ENCODE data around the gene UBE2O. TPM values are rescaled to one million over a fixed set of nuclear protein-coding genes. Genes with fewer than 3 reads are reported as not detected.

The UBE2O gene
- polyA plus RNA-seq (2011; rRNA removed) (14.2 and 14.5 TPM in 2 replicates), polyA minus RNA-seq (2011; rRNA and poly(A)+ RNA removed) (58.9 and 64.2 TPM in 2 replicates)

DNA sequence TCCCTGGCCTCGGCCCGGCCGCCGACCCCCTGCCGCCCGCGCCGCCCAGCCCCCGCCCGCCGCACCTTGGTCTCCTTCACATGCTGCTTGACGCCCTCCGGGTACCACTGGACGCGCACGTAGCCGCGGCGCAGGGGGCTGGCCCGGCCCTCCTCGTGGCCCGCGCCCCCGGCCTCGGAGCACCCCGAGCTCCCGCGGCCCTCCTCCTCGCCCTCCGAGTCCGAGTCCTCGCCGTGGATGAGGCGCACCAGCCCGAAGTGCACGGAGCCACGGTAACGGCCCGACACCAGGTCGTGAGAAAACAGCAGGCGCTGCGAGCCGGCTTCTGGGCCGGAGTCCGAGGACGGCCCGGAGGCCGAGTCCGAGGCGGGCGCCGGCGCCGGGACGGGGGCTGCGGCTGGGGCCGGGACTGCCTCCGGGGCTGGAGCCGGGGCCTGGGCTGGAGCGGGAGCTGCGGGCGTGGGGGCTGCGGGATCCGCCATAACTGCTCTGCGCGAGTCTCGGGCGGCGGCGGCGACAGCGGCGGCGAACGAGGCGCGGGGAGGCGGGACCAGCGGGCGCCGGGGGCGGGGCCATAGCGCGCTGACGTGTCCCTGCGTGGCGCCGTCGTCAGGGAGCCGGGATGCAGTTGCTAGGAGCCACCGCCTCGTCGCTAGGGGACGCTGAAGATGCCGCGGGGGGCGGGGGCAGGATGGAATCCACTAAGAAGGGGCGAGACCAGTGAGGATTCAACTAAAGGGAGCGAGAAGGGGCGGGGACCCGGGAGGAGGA lies at the start of gene UBE2O:
Gene UBE2O (minus strand): TSS at position 493 of the 771 bp plus-strand sequence. CDS start 11 bp downstream, at position 482.
- H3K9me3 ChIP-seq (ENCODE audit: control insufficient read depth, insufficient read depth, low read length) = no peaks in the 10 kb centered on the region
- POLR2A ChIA-PET = no interaction called here
- DNase-seq (ENCODE audit: low read depth, low spot score) = no peak
- no peak within 1 kb of the TSS for H3K27ac ChIP-seq (ENCODE audit: low read depth, low read length)
- CTCF ChIA-PET = interaction anchor here (0.8 to 1.6 kb wide), 10 partner anchors 10 to 99 kb away, joined by 3 to 7 read pairs (median 3); partner anchors contain the start of gene PRPSAP1
- no peaks in the 10 kb centered on the region for H3K27me3 ChIP-seq (ENCODE audit: control insufficient read depth, insufficient read depth, low read length)
- TF ChIP-seq, protein P1, sequence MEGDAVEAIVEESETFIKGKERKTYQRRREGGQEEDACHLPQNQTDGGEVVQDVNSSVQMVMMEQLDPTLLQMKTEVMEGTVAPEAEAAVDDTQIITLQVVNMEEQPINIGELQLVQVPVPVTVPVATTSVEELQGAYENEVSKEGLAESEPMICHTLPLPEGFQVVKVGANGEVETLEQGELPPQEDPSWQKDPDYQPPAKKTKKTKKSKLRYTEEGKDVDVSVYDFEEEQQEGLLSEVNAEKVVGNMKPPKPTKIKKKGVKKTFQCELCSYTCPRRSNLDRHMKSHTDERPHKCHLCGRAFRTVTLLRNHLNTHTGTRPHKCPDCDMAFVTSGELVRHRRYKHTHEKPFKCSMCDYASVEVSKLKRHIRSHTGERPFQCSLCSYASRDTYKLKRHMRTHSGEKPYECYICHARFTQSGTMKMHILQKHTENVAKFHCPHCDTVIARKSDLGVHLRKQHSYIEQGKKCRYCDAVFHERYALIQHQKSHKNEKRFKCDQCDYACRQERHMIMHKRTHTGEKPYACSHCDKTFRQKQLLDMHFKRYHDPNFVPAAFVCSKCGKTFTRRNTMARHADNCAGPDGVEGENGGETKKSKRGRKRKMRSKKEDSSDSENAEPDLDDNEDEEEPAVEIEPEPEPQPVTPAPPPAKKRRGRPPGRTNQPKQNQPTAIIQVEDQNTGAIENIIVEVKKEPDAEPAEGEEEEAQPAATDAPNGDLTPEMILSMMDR (IDR thresholded peaks at IDR 0.05; ENCODE audit: low read depth, low read length) = peak; percentile 50
- H3K4me3 ChIP-seq (ENCODE audit: low read depth, low read length) = peak within 1 kb of the TSS; percentile 77

DNA sequence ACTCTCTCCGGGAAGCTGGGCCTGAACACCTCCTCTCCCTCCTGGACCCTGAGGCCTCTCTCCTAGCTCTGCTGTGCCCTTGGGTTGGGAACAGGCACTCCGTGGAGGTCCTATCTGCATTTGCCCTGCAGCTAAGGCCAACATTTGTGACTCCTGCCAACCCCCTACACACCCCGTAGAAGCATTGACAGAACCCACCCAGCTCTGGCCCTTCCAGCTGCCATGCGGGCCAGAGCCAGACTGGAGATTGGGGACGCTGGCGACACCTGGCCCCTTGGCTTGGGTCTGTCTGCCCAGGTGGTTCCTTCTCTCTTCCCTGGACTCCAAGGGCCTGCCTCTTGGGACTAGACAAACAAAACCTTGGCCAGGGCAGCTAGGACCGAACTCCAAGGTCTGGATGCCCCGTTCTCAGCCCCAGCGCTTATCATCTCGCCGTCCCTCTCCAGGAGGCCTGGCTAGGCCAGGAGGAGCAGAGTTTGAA lies 48.9 kb upstream of the UBE2O start:
- H3K4me3 ChIP-seq (ENCODE audit: low read depth, low read length) = peak overlapping the region; percentile 66
- TF ChIP-seq, protein P1 (IDR thresholded peaks at IDR 0.05; ENCODE audit: low read depth, low read length) = no peak
- H3K27me3 ChIP-seq (ENCODE audit: control insufficient read depth, insufficient read depth, low read length) = no peaks in the 10 kb centered on the region
- DNase-seq (ENCODE audit: low read depth, low spot score) = no peak
- H3K27ac ChIP-seq (ENCODE audit: low read depth, low read length) = peak overlapping the region; percentile 47
- CTCF ChIA-PET = interaction anchor here (0.7 to 3.2 kb wide), 4 partner anchors 35 to 240 kb away, joined by 3 to 20 read pairs (median 10); partner anchors contain the start of gene AANAT
- POLR2A ChIA-PET = interaction anchor here (0.9 kb wide), 1 partner anchor 9 kb away, joined by 7 read pairs; no protein-coding TSS in a partner anchor
- H3K9me3 ChIP-seq (ENCODE audit: control insufficient read depth, insufficient read depth, low read length) = no peaks in the 10 kb centered on the region; the same call in 1 of the 2 replicates

DNA sequence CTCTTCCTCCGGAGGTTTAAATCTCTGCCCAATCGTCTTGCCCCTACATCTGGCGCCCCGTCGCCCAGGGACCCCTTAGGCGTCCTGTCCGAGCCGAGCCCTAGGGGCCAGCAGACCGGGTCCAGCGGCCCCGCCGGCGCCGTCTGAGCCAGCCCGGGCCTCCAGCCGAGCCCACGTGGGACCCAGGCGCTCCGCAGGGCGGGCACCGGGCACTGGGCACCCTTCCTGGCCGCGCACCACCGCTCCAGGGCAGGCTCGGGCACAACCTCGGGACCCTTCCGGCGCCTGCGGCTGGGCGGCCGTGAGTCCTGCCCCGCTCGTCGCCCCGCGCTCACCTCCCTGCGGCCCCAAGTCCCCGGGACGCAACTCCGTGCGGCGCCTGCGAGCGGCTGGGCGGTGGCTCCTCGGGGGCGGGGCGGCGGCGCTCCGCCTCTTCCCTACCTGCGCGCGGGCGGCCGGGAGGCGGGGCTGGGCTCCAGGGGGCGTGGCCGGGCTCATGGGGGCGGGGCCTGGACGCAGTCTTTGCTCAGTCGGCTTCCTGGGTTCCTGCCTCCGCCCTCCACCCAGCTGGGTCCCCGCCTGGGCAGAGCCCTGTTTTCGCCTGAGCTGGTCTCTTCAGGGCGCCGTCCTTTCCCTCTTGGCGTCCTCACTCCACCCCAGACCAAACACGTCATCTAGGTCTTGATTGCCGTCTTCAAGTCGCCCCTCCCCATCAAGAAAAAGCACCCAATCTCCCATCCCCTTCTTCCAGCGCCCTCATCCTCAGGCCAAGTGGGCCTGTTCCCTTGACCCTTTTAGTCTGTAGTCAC lies 48.3 kb upstream of the UBE2O start, which contains the start of gene RHBDF2:
Gene RHBDF2 (minus strand): TSS at position 406 of the 809 bp plus-strand sequence. CDS start 19,899 bp downstream, outside the sequence.
- no peaks in the 10 kb centered on the region; the same call in 1 of the 2 replicates for H3K9me3 ChIP-seq (ENCODE audit: control insufficient read depth, insufficient read depth, low read length)
- peak within 1 kb of the TSS; percentile 66 for H3K4me3 ChIP-seq (ENCODE audit: low read depth, low read length)
- H3K27me3 ChIP-seq (ENCODE audit: control insufficient read depth, insufficient read depth, low read length) = no peaks in the 10 kb centered on the region
- CTCF ChIA-PET = interaction anchor here (0.6 to 3.2 kb wide), 4 partner anchors 10 to 239 kb away, joined by 5 to 20 read pairs (median 10); partner anchors contain the start of gene AANAT
- POLR2A ChIA-PET = interaction anchor here (0.9 kb wide), 1 partner anchor 10 kb away, joined by 7 read pairs; no protein-coding TSS in a partner anchor
- DNase-seq (ENCODE audit: low read depth, low spot score) = no peak
- TF ChIP-seq, protein P1 (IDR thresholded peaks at IDR 0.05; ENCODE audit: low read depth, low read length) = no peak
- H3K27ac ChIP-seq (ENCODE audit: low read depth, low read length) = peak within 1 kb of the TSS; percentile 47

DNA sequence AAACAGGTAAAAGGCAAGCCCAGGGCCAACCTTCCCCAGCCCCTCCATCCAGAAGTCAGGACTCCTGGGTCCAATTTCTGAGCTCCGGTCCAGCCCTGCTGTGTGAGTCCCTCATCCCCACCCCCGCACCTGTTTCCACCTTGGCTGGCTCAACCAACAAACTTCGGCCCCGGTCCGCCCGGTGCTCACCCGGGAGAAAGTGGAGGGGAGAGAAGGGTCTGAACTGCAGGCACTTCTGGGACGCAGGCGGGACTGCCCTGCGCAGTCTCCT lies 47.7 kb upstream of the UBE2O start:
- Histone ChIP-seq H3K27me3 (ENCODE audit: control insufficient read depth, insufficient read depth, low read length) (no peaks in the 10 kb centered on the region), H3K4me3 (ENCODE audit: low read depth, low read length) (peak overlapping the region; percentile 66), H3K27ac (ENCODE audit: low read depth, low read length) (no peak overlapping the region), H3K9me3 (ENCODE audit: control insufficient read depth, insufficient read depth, low read length) (no peaks in the 10 kb centered on the region; the same call in 1 of the 2 replicates)
- no peak for DNase-seq (ENCODE audit: low read depth, low spot score)
- POLR2A ChIA-PET = no interaction called here
- TF ChIP-seq, protein P1 (IDR thresholded peaks at IDR 0.05; ENCODE audit: low read depth, low read length) = no peak
- CTCF ChIA-PET = interaction anchor here (0.6 kb wide), 1 partner anchor 10 kb away, joined by 5 read pairs; no protein-coding TSS in a partner anchor

Measured in AG04450 (cell line).